Left ventricle myocardium inferior (tissue), 1 donor: ENCODE measurements around the gene TMEM181. TPM values are rescaled to one million over a fixed set of nuclear protein-coding genes. Genes with fewer than 3 reads are reported as not detected.
"Not testable (repeated sequence)": the region's sequence is repeated elsewhere in the genome, so short reads cannot be mapped to it uniquely, and the experiment has no call there.

Experiments used
- DNase-seq: peaks from one replicate; pipeline ENCODE4 v3.0.0-alpha.2; 2020
- H3K27ac ChIP-seq: fragments of 200-600 bp; replicated peaks from 2 replicates; pipeline ENCODE4 v1.8.0; 2021
- H3K27me3 ChIP-seq: fragments of 200-600 bp; 2 replicates; pipeline ENCODE4 v1.8.0; 2021; ENCODE audit warnings: low read depth
- H3K36me3 ChIP-seq: fragments of 200-600 bp; 2 replicates; pipeline ENCODE4 v1.8.0; 2021
- H3K4me1 ChIP-seq: fragments of 200-600 bp; 2 replicates; pipeline ENCODE4 v1.8.0; 2021
- H3K4me3 ChIP-seq: fragments of 200-600 bp; 2 replicates; pipeline ENCODE4 v1.8.0; 2021; ENCODE audit warnings: mild to moderate bottlenecking, moderate library complexity
- H3K9me3 ChIP-seq: fragments of 200-600 bp; replicated peaks from 2 replicates; pipeline ENCODE4 v1.8.0; 2021
- intact Hi-C: fragments of 100-400 bp; cut with micrococcal nuclease; formaldehyde crosslinking; loops from one replicate; pipeline ENCODE4 v1.11.0; 2022
- total RNA-seq: library from RNA; stranded (reverse); fragmentation: NEBNext Ultra II Directional; extraction: Animal tissue kit (Norgen Biotek cat#: 25700); gene quantifications from one replicate; pipeline ENCODE4 v1.2.1, GENCODE V29; 2021
- TF ChIP-seq, protein P1 (sequence below): fragments of 200-600 bp; IDR thresholded peaks from 2 replicates; pipeline ENCODE4 v1.8.0; 2021; ENCODE audit warnings: antibody characterized with exemption, mild to moderate bottlenecking, borderline replicate concordance
- donor health status: DM: no; HTN: yes; CAD: no; lungs with severe emphysema.

Gene TMEM181
- total RNA-seq, 1 donor from 2014 or later = 8.8 TPM

DNA sequence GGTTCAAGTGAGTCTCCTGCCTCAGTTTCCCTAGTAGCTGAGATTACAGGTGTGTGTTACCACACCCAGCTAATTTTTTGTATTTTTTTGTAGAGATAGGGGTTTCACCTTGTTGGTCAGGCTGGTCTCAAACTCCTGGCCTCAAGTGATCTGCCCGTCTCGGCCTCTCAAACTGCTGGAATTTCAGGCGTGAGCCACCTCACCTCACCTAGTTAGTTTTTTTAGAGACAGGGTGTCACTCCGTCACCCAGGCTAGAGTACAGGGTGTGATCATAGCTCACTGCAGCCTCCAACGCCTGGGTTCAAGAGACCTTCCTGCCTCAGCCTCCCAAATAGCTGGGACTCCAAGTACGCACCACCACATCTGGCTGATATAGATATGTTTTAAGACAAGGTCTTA is 112.8 kb downstream of the TMEM181 start:
- Histone ChIP-seq H3K27me3 (no peaks in the 10 kb centered on the region), H3K9me3 (no peaks in the 10 kb centered on the region), H3K4me1 (no peaks in the 10 kb centered on the region), H3K27ac (no peak overlapping the region), H3K36me3 (no peaks in the 10 kb centered on the region), H3K4me3 (no peak overlapping the region)
- TF ChIP-seq, protein P1, sequence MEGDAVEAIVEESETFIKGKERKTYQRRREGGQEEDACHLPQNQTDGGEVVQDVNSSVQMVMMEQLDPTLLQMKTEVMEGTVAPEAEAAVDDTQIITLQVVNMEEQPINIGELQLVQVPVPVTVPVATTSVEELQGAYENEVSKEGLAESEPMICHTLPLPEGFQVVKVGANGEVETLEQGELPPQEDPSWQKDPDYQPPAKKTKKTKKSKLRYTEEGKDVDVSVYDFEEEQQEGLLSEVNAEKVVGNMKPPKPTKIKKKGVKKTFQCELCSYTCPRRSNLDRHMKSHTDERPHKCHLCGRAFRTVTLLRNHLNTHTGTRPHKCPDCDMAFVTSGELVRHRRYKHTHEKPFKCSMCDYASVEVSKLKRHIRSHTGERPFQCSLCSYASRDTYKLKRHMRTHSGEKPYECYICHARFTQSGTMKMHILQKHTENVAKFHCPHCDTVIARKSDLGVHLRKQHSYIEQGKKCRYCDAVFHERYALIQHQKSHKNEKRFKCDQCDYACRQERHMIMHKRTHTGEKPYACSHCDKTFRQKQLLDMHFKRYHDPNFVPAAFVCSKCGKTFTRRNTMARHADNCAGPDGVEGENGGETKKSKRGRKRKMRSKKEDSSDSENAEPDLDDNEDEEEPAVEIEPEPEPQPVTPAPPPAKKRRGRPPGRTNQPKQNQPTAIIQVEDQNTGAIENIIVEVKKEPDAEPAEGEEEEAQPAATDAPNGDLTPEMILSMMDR = no peak
- intact Hi-C loops = no loop called here
- no peak for DNase-seq

DNA sequence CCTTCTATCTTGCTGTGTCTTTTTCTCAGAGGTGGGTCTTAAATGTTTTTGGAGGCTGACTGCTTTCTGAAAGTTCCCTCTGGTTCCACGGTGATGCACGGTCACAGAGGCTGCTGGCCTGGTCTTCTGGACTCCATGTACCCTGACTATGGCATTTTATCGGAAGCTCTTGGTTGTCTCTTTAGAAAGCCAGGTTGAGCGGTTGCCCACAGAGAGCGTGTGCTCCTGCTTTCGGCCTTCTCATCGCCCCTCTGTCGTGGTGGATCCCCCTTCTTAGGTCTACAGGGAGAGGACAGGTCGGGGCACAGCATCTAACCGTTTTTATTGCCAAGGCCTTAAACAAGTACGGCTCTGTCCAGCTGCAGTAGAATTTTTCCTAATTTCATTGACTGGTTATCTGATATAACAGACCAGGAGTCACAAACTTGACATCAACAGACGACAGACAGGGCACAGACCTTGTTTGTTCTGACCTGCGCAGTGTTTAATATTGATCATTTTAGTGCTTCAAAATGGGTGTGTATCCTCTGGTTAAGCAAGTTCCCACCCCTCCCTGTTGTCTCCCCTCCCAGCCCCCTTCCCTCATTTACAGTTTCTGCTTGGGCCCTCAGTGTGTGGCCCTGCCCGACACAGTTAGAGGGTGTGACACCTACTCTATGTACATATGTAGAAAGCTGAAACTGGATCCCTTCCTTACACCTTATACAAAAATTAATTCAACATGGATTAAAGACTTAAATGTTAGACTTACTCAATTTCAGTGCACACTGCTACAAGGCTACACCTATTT is 114.6 kb downstream of the TMEM181 start:
- Histone ChIP-seq H3K36me3 (no peaks in the 10 kb centered on the region), H3K27me3 (no peaks in the 10 kb centered on the region), H3K9me3 (no peaks in the 10 kb centered on the region), H3K4me1 (no peaks in the 10 kb centered on the region), H3K4me3 (no peak overlapping the region), H3K27ac (no peak overlapping the region)
- intact Hi-C loops = no loop called here
- TF ChIP-seq, protein P1 = no peak
- no peak for DNase-seq

DNA sequence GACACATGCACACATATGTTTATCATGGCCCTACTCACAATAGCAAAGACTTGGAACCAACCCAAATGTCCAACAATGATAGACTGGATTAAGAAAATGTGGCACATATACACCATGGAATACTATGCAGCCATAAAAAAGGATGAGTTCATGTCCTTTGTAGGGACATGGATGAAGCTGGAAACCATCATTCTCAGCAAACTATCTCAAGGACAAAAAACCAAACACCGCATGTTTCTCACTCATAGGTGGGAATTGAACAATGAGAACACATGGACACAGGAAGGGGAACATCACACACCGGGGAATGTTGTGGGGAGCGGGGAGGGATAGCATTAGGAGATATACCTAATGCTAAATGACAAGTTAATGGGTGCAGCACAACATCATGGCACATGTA is 117.2 kb downstream of the TMEM181 start:
- DNase-seq, H3K36me3 ChIP-seq, H3K9me3 ChIP-seq, intact Hi-C loops, H3K4me3 ChIP-seq, H3K27me3 ChIP-seq, H3K27ac ChIP-seq, H3K4me1 ChIP-seq: not testable (repeated sequence)

DNA sequence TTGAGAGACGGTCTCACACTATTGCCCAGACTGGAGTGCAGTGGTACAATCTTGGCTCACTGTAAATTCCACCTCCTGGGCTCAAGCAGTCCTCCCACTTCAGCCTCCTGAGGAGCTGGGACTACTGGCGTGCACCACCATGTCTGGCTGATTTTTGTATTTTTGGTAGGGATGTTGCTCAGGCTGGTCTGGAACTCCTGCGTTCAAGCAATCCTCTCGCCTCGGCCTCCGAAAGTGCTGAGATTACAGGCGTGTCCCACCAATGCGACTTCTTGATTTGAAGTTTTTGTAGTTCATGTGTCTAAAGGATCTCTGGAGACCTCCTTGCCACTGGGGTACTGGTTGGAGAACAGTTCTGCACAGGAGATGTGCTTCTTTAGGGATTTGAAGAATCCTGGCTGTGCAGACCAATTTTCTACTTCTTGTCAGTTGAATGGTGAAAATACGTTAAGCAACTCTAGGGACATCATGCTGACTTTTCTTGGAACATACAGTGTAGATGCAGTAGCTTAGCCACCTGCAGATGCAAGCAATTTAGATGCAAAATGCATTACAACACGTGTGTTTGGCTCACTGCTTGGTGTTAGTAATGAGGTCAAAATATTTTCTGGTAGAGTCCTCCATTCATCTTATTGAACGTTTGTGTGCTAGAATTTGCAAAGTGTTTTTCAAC is 118.2 kb downstream of the TMEM181 start:
- no peaks in the 10 kb centered on the region for H3K9me3 ChIP-seq
- no peaks in the 10 kb centered on the region for H3K36me3 ChIP-seq
- H3K4me1 ChIP-seq = no peaks in the 10 kb centered on the region
- no peak for DNase-seq
- TF ChIP-seq, protein P1 = no peak
- H3K4me3 ChIP-seq = no peak overlapping the region
- no peaks in the 10 kb centered on the region for H3K27me3 ChIP-seq
- intact Hi-C loops = no loop called here
- H3K27ac ChIP-seq = no peak overlapping the region

DNA sequence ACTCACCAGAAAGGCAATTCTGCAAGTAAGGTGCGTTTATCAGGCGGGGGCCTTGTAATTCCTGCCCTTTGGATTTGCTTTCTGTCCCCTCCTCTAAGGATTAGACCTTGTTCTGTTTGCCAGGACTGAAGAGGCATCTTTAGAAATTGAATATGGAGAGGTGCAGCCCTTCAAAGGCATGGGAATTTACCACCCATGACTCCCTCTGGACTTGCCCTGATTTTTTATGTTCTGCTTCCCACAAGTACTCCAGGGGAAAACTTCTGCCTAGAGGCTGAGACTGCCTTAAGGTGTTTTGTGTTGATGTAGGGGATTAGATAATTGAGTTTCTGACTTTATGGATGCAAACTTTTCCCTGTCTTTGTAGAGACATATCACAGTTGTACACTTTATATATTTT is 120.1 kb downstream of the TMEM181 start:
- Histone ChIP-seq H3K27ac (no peak overlapping the region), H3K4me3 (no peak overlapping the region), H3K36me3 (no peaks in the 10 kb centered on the region), H3K4me1 (no peaks in the 10 kb centered on the region), H3K27me3 (no peaks in the 10 kb centered on the region), H3K9me3 (no peaks in the 10 kb centered on the region)
- intact Hi-C loops = no loop called here
- no peak for DNase-seq
- TF ChIP-seq, protein P1 = no peak

DNA sequence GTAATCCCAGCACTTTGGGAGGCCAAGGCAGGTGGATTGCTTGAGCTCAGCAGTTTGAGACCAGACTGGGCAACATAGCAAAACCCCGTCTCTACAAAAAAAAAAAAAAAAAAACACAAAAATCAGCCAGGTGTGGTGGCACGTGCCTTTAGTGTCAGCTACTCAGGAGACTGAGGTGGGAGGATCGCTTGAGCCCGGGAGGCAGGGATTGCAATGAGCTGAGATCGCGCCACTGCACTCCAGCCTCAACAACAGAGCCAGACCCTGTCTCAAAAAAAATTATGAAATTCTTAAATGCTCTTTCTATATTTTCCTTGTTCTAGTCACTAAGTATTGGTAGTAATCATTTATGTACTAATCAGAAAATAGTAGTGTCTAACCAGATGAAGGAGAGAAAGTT is 120.6 kb downstream of the TMEM181 start:
- H3K36me3 ChIP-seq = no peaks in the 10 kb centered on the region
- no peaks in the 10 kb centered on the region for H3K27me3 ChIP-seq
- DNase-seq = no peak
- H3K4me3 ChIP-seq = no peak overlapping the region
- no peaks in the 10 kb centered on the region for H3K9me3 ChIP-seq
- no peaks in the 10 kb centered on the region for H3K4me1 ChIP-seq
- TF ChIP-seq, protein P1 = no peak
- no peak overlapping the region for H3K27ac ChIP-seq
- intact Hi-C loops = no loop called here
